ENCODE measurements around the gene METTL25B.
"Not testable (repeated sequence)": the region's sequence is repeated elsewhere in the genome, so short reads cannot be mapped to it uniquely, and the experiment has no call there.

Gene METTL25B

GRCh38 chr1:156748670-156749418 is 20.6 kb downstream of the METTL25B start:
- peak; percentile 66 for DNase-seq (ENCODE audit: low read depth)

GRCh38 chr1:156749419-156750118 is 21.3 kb downstream of the METTL25B start:
- peak; percentile 10 for DNase-seq (ENCODE audit: low read depth)

GRCh38 chr1:156750191-156750672 is 22.0 kb downstream of the METTL25B start:
- peak; percentile 42 for DNase-seq (ENCODE audit: low read depth)

- DNase-seq (ENCODE audit: low read depth) = peak; percentile 47
Observed at GRCh38 chr1:156750711-156751450, 22.6 kb downstream of the METTL25B start.

- DNase-seq (ENCODE audit: low read depth) = no peak
Observed at GRCh38 chr1:156751451-156751756, 23.1 kb downstream of the METTL25B start, which contains the start of gene HDGF. HDGF (minus strand) TSS chr1:156751675; CDS start chr1:156751429, 246 bp downstream.

GRCh38 chr1:156751757-156752481 is 23.6 kb downstream of the METTL25B start:
- peak; percentile 96 for DNase-seq (ENCODE audit: low read depth)

- DNase-seq (ENCODE audit: low read depth) = peak; percentile 37
Observed at GRCh38 chr1:156752843-156753482, 24.7 kb downstream of the METTL25B start.

GRCh38 chr1:156754219-156754618 is 25.9 kb downstream of the METTL25B start:
- no peak for DNase-seq (ENCODE audit: low read depth)

- no peak for DNase-seq (ENCODE audit: low read depth)
Observed at GRCh38 chr1:156755527-156755950, 27.3 kb downstream of the METTL25B start.

- no peak for DNase-seq (ENCODE audit: low read depth)
Observed at GRCh38 chr1:156756355-156756754, 28.1 kb downstream of the METTL25B start.

GRCh38 chr1:156757572-156758253 is 29.4 kb downstream of the METTL25B start:
- not testable (repeated sequence) for DNase-seq (ENCODE audit: low read depth)

GRCh38 chr1:156760092-156760795 is 32.0 kb downstream of the METTL25B start:
- DNase-seq (ENCODE audit: low read depth) = no peak

- DNase-seq (ENCODE audit: low read depth) = no peak
Observed at GRCh38 chr1:156760796-156761104, 32.5 kb downstream of the METTL25B start.

GRCh38 chr1:156765136-156765535 is 36.9 kb downstream of the METTL25B start:
- DNase-seq (ENCODE audit: low read depth) = not testable (repeated sequence)

- no peak for DNase-seq (ENCODE audit: low read depth)
Observed at GRCh38 chr1:156765666-156766065, 37.4 kb downstream of the METTL25B start.

- peak; percentile 23 for DNase-seq (ENCODE audit: low read depth)
Observed at GRCh38 chr1:156766298-156767100, 38.2 kb downstream of the METTL25B start.

- DNase-seq (ENCODE audit: low read depth) = peak; percentile 100
Observed at GRCh38 chr1:156767101-156767878, 39.0 kb downstream of the METTL25B start, which contains the start of gene PRCC. PRCC (plus strand) TSS chr1:156767535; CDS start chr1:156767772, 237 bp downstream.

GRCh38 chr1:156767879-156768604 is 39.8 kb downstream of the METTL25B start:
- peak; percentile 29 for DNase-seq (ENCODE audit: low read depth)

Data from EH (cell line).